Keratinocyte (primary cell): ENCODE data around the gene CHMP4B. TPM values are rescaled to one million over a fixed set of nuclear protein-coding genes. Genes with fewer than 3 reads are reported as not detected.

Experiments
- DNase-seq: peaks from one replicate; pipeline ENCODE4 v3.0.0-alpha.2; 2011; ENCODE audit warnings: low read depth, missing footprints, low spot score
- FAIRE-seq: peaks from 2 replicates; lab custom pipeline; 2011; peaks lifted over from hg19 to GRCh38; lab: Jason Lieb, UNC
- H2AFZ ChIP-seq: 2 replicates; pipeline ENCODE4 v1.6.0; 2012; ENCODE audit warnings: low read length, control low read depth, inconsistent platforms; ENCODE audit not compliant: control insufficient read depth
- H3K27ac ChIP-seq: 2 replicates; pipeline ENCODE4 v1.5.1; 2011; ENCODE audit warnings: low read length; ENCODE audit not compliant: control insufficient read depth, insufficient read depth
- H3K27me3 ChIP-seq: 3 replicates; pipeline ENCODE4 v1.6.0; 2011; ENCODE audit warnings: low read length; ENCODE audit not compliant: control insufficient read depth, insufficient read depth; ENCODE audit errors: extremely low read depth
- H3K36me3 ChIP-seq, 2 experiments: 2 replicates in 1 of 2; 3 replicates in 1 of 2; pipeline ENCODE4 v1.5.1; 2011; ENCODE audit warnings: low read length in 2 of 2, mild to moderate bottlenecking in 1 of 2; ENCODE audit not compliant: control insufficient read depth in 2 of 2, insufficient read depth in 2 of 2; ENCODE audit errors: extremely low read depth in 1 of 2
- H3K4me1 ChIP-seq: 3 replicates; pipeline ENCODE4 v1.5.1; 2011; ENCODE audit warnings: low read length; ENCODE audit not compliant: control insufficient read depth, insufficient read depth; ENCODE audit errors: extremely low read depth
- H3K4me2 ChIP-seq: 3 replicates; pipeline ENCODE4 v1.6.0; 2011; ENCODE audit warnings: low read depth, low read length; ENCODE audit not compliant: control insufficient read depth, insufficient read depth; ENCODE audit errors: extremely low read depth
- H3K4me3 ChIP-seq, 3 experiments: fragments of 200-600 bp in 1 of 3; sonication (generic) in 1 of 3; 2 replicates in 2 of 3; 3 replicates in 1 of 3; pipeline ENCODE4 v1.5.1; 2011 to 2016; ENCODE audit warnings: low read length in 3 of 3, mild to moderate bottlenecking in 3 of 3, control low read depth in 2 of 3, inconsistent platforms in 1 of 3, low read depth in 1 of 3, mixed read lengths in 1 of 3, mixed run types in 1 of 3, moderate library complexity in 1 of 3; ENCODE audit not compliant: control insufficient read depth in 2 of 3, insufficient read depth in 2 of 3; ENCODE audit errors: extremely low read depth in 1 of 3
- H3K79me2 ChIP-seq: 2 replicates; pipeline ENCODE4 v1.6.0; 2012; ENCODE audit warnings: low read length; ENCODE audit not compliant: control insufficient read depth, insufficient read depth
- H3K9ac ChIP-seq: 3 replicates; pipeline ENCODE4 v1.6.0; 2011; ENCODE audit warnings: low read length; ENCODE audit not compliant: control insufficient read depth, insufficient read depth; ENCODE audit errors: extremely low read depth
- H3K9me1 ChIP-seq: 3 replicates; pipeline ENCODE4 v1.6.0; 2011; ENCODE audit warnings: low read length; ENCODE audit not compliant: control insufficient read depth, insufficient read depth; ENCODE audit errors: extremely low read depth
- H3K9me3 ChIP-seq: 2 replicates; pipeline ENCODE4 v1.5.1; 2012; ENCODE audit warnings: low read depth, low read length; ENCODE audit not compliant: control insufficient read depth
- H4K20me1 ChIP-seq: 3 replicates; pipeline ENCODE4 v1.6.0; 2011; ENCODE audit warnings: low read length; ENCODE audit not compliant: control insufficient read depth, insufficient read depth; ENCODE audit errors: extremely low read depth
- CTCF ChIP-seq, 3 experiments: IDR thresholded peaks in 1 of 3; conservative IDR thresholded peaks in 1 of 3; optimal IDR thresholded peaks in 1 of 3; 2 replicates in 2 of 3; 3 replicates in 1 of 3; pipeline versions ENCODE3 to v1.5.1; 2011; ENCODE audit warnings: low read length in 3 of 3, mild to moderate bottlenecking in 3 of 3, moderate library complexity in 2 of 3, control low read depth in 1 of 3, inconsistent platforms in 1 of 3; ENCODE audit not compliant: insufficient read depth in 2 of 3; ENCODE audit errors: extremely low read depth in 1 of 3
- EZH2 ChIP-seq: IDR thresholded peaks from one replicate; pipeline ENCODE4 v1.6.1; 2012; ENCODE audit warnings: inconsistent platforms, mild to moderate bottlenecking, low read length, moderate library complexity
- dilution Hi-C: fragments of 300-500 bp; cut with MboI; formaldehyde crosslinking; loops from one replicate; pipeline ENCODE4 v1.7.0; 2020; ENCODE audit warnings: low sequenced_read_pairs; ENCODE audit not compliant: extremely low pct_ligation_motif_present
- polyA plus RNA-seq, 5 experiments: library from polyadenylated mRNA; depleted of rRNA in 3 of 5; stranded (reverse) in 3 of 5; stranded (forward) in 1 of 5; unstranded in 1 of 5; fragments of >200 nt; gene quantifications; 1 replicate in 1 of 5; 2 replicates in 3 of 5; 3 replicates in 1 of 5; pipeline versions ENCODE4 v1.2.1 to v1.2.3, GENCODE V29; 2011 to 2012; ENCODE audit warnings: missing spikeins in 2 of 5, low read depth in 1 of 5, low replicate concordance in 1 of 5

Gene CHMP4B
- polyA plus RNA-seq, 1 donor (not counting 4 experiments of a cell fraction or from before 2014, with no cell fraction given): 72.2 TPM

GRCh38 chr20:33852626-33853506 is 41.7 kb downstream of the CHMP4B start:
- H2AFZ ChIP-seq: no peak overlapping the region
- FAIRE-seq: no peak

GRCh38 chr20:33853507-33853813 is 42.3 kb downstream of the CHMP4B start:
- Histone ChIP-seq H3K4me2 (no peak overlapping the region), H3K4me3 (no peak overlapping the region), H3K4me1 (no peaks in the 10 kb centered on the region), H3K9ac (no peak overlapping the region), H3K36me3 (peaks cover 23 to 44% of the 10 kb centered on the region in 2 experiments), H3K9me1 (no peaks in the 10 kb centered on the region), H4K20me1 (peaks cover 3% of the 10 kb centered on the region), H3K27me3 (no peaks in the 10 kb centered on the region), H2AFZ (no peak overlapping the region), H3K9me3 (no peaks in the 10 kb centered on the region), H3K27ac (no peak overlapping the region), H3K79me2 (peaks cover 6% of the 10 kb centered on the region)
- TF ChIP-seq CTCF (optimal IDR thresholded peaks at IDR 0.05 in 1 of 3, IDR thresholded peaks at IDR 0.05 in 1 of 3, conservative IDR thresholded peaks at IDR 0.05 in 1 of 3; ENCODE audit: extremely low read depth in 1 of 3, insufficient read depth in 2 of 3, low read length in 3 of 3): no peak
- TF ChIP-seq EZH2: no peak
- DNase-seq (no peak), FAIRE-seq (no peak)
- dilution Hi-C loops: no loop called here

More at GRCh38 chr20:33852626-33853506, 41.7 kb downstream of the CHMP4B start:
- Histone ChIP-seq H3K4me1 (no peaks in the 10 kb centered on the region), H3K27ac (no peak overlapping the region), H3K9me1 (no peaks in the 10 kb centered on the region), H3K4me2 (no peak overlapping the region), H3K27me3 (no peaks in the 10 kb centered on the region), H4K20me1 (peaks cover 5% of the 10 kb centered on the region), H3K36me3 (peaks cover 23 to 43% of the 10 kb centered on the region in 2 experiments), H3K79me2 (peaks cover 12% of the 10 kb centered on the region), H3K9ac (no peak overlapping the region), H3K4me3 (no peak overlapping the region), H3K9me3 (no peaks in the 10 kb centered on the region)
- dilution Hi-C loops: no loop called here
- no peak for DNase-seq
- TF ChIP-seq EZH2: no peak
- no peak for TF ChIP-seq CTCF (optimal IDR thresholded peaks at IDR 0.05 in 1 of 3, IDR thresholded peaks at IDR 0.05 in 1 of 3, conservative IDR thresholded peaks at IDR 0.05 in 1 of 3; ENCODE audit: extremely low read depth in 1 of 3, insufficient read depth in 2 of 3, low read length in 3 of 3)
